Activated CD4-positive, alpha-beta T cell treated with anti-CD3 and anti-CD28 coated beads, Interleukin-2, amount 10 ng/mL, durations not matched to agents 24 days and 14 days (primary cell): ENCODE results near the gene RIC3. TPM values are rescaled to one million over a fixed set of nuclear protein-coding genes. Genes with fewer than 3 reads are reported as not detected.

Experiments
- DNase-seq: peaks from one replicate; pipeline ENCODE4 v3.0.0; 2022
- H3K27ac Mint-ChIP-seq: one replicate; pipeline ENCODE4 v1.8.0; 2022; ENCODE audit warnings: mild to moderate bottlenecking, mixed read lengths
- H3K27me3 Mint-ChIP-seq: one replicate; pipeline ENCODE4 v1.8.0; 2022; ENCODE audit warnings: mixed read lengths
- H3K36me3 Mint-ChIP-seq: one replicate; pipeline ENCODE4 v1.8.0; 2022; ENCODE audit warnings: low read depth, mild to moderate bottlenecking, mixed read lengths
- H3K4me1 Mint-ChIP-seq: one replicate; pipeline ENCODE4 v1.8.0; 2021; ENCODE audit warnings: mixed read lengths
- H3K4me3 Mint-ChIP-seq: one replicate; pipeline ENCODE4 v1.8.0; 2022; ENCODE audit warnings: mild to moderate bottlenecking, moderate library complexity, mixed read lengths
- H3K9me3 Mint-ChIP-seq: one replicate; pipeline ENCODE4 v1.8.0; 2021; ENCODE audit warnings: mixed read lengths
- intact Hi-C: fragments of 100-400 bp; cut with micrococcal nuclease; formaldehyde crosslinking; loops from one replicate; pipeline ENCODE4 v1.15.1; 2023
- total RNA-seq: library from RNA; stranded (reverse); gene quantifications from 2 replicates; pipeline ENCODE4 v1.2.3, GENCODE V29; 2022

RIC3 gene
- total RNA-seq: 4.5 and 7.2 TPM in 2 replicates

GRCh38 chr11:8168485-8169257, at the start of gene RIC3:
Gene RIC3, minus strand, starts transcription at chr11:8169025. Its CDS starts 36 bp downstream, at chr11:8168989.
- DNase-seq: peak; percentile 79
- Mint-ChIP-seq H3K27me3 (peaks cover 31% of the 10 kb centered on the region), H3K27ac (peak within 1 kb of the TSS; percentile 19), H3K36me3 (peaks cover 3% of the 10 kb centered on the region), H3K9me3 (peaks cover 13% of the 10 kb centered on the region), H3K4me1 (peaks cover 6% of the 10 kb centered on the region), H3K4me3 (peak within 1 kb of the TSS; percentile 82)
- intact Hi-C loops: no loop called here

GRCh38 chr11:8218409-8218808, 49.6 kb upstream of the RIC3 start:
- H3K36me3 Mint-ChIP-seq: no peaks in the 10 kb centered on the region
- peaks cover under 1% of the 10 kb centered on the region for H3K4me1 Mint-ChIP-seq
- H3K4me3 Mint-ChIP-seq: no peak overlapping the region
- no peaks in the 10 kb centered on the region for H3K9me3 Mint-ChIP-seq
- H3K27ac Mint-ChIP-seq: no peak overlapping the region
- intact Hi-C loops: no loop called here
- peaks cover 2% of the 10 kb centered on the region for H3K27me3 Mint-ChIP-seq
- DNase-seq: no peak

GRCh38 chr11:8217926-8218325, 49.1 kb upstream of the RIC3 start:
- Mint-ChIP-seq H3K27me3 (peaks cover 2% of the 10 kb centered on the region), H3K4me1 (no peaks in the 10 kb centered on the region), H3K9me3 (no peaks in the 10 kb centered on the region), H3K27ac (no peak overlapping the region), H3K36me3 (no peaks in the 10 kb centered on the region), H3K4me3 (no peak overlapping the region)
- DNase-seq: no peak
- intact Hi-C loops: no loop called here

GRCh38 chr11:8217136-8217535, 48.3 kb upstream of the RIC3 start:
- no peaks in the 10 kb centered on the region for H3K36me3 Mint-ChIP-seq
- H3K27ac Mint-ChIP-seq: no peak overlapping the region
- intact Hi-C loops: no loop called here
- H3K4me3 Mint-ChIP-seq: no peak overlapping the region
- no peaks in the 10 kb centered on the region for H3K9me3 Mint-ChIP-seq
- peaks cover 2% of the 10 kb centered on the region for H3K27me3 Mint-ChIP-seq
- no peaks in the 10 kb centered on the region for H3K4me1 Mint-ChIP-seq
- DNase-seq: no peak

GRCh38 chr11:8213376-8213775, 44.6 kb upstream of the RIC3 start:
- intact Hi-C loops: no loop called here
- Mint-ChIP-seq H3K27ac (no peak overlapping the region), H3K9me3 (no peaks in the 10 kb centered on the region), H3K4me3 (no peak overlapping the region), H3K36me3 (no peaks in the 10 kb centered on the region), H3K4me1 (no peaks in the 10 kb centered on the region), H3K27me3 (peaks cover 4% of the 10 kb centered on the region)
- DNase-seq: no peak

- H3K4me3 Mint-ChIP-seq: no peak overlapping the region
- peak; percentile 69 for DNase-seq
- intact Hi-C loops: no loop called here
Observed at GRCh38 chr11:8209208-8209807, 40.5 kb upstream of the RIC3 start.

GRCh38 chr11:8207080-8208000, 38.5 kb upstream of the RIC3 start:
- Mint-ChIP-seq H3K36me3 (no peaks in the 10 kb centered on the region), H3K4me1 (no peaks in the 10 kb centered on the region), H3K4me3 (no peak overlapping the region), H3K27ac (no peak overlapping the region), H3K9me3 (no peaks in the 10 kb centered on the region), H3K27me3 (peaks cover 14% of the 10 kb centered on the region)
- intact Hi-C loops: no loop called here
- DNase-seq: no peak

More at GRCh38 chr11:8209208-8209807, 40.5 kb upstream of the RIC3 start:
- no peak overlapping the region for H3K27ac Mint-ChIP-seq
- peaks cover 14% of the 10 kb centered on the region for H3K27me3 Mint-ChIP-seq
- no peaks in the 10 kb centered on the region for H3K9me3 Mint-ChIP-seq
- no peaks in the 10 kb centered on the region for H3K4me1 Mint-ChIP-seq
- no peaks in the 10 kb centered on the region for H3K36me3 Mint-ChIP-seq

- Mint-ChIP-seq H3K27me3 (peaks cover 14% of the 10 kb centered on the region), H3K4me3 (no peak overlapping the region), H3K4me1 (no peaks in the 10 kb centered on the region), H3K36me3 (no peaks in the 10 kb centered on the region), H3K9me3 (no peaks in the 10 kb centered on the region), H3K27ac (no peak overlapping the region)
- intact Hi-C loops: no loop called here
- no peak for DNase-seq
Observed at GRCh38 chr11:8206251-8207079, 37.6 kb upstream of the RIC3 start.

GRCh38 chr11:8205566-8205965, 36.7 kb upstream of the RIC3 start:
- DNase-seq: no peak
- intact Hi-C loops: no loop called here
- Mint-ChIP-seq H3K4me1 (no peaks in the 10 kb centered on the region), H3K27ac (no peak overlapping the region), H3K4me3 (no peak overlapping the region), H3K36me3 (no peaks in the 10 kb centered on the region), H3K9me3 (no peaks in the 10 kb centered on the region), H3K27me3 (peaks cover 14% of the 10 kb centered on the region)

- DNase-seq: no peak
- Mint-ChIP-seq H3K9me3 (no peaks in the 10 kb centered on the region), H3K4me3 (no peak overlapping the region), H3K4me1 (no peaks in the 10 kb centered on the region), H3K36me3 (no peaks in the 10 kb centered on the region), H3K27me3 (peaks cover 15% of the 10 kb centered on the region), H3K27ac (no peak overlapping the region)
- intact Hi-C loops: no loop called here
Observed at GRCh38 chr11:8204596-8204995, 35.8 kb upstream of the RIC3 start.

GRCh38 chr11:8204025-8204424, 35.2 kb upstream of the RIC3 start:
- Mint-ChIP-seq H3K27ac (no peak overlapping the region), H3K4me1 (no peaks in the 10 kb centered on the region), H3K9me3 (no peaks in the 10 kb centered on the region), H3K36me3 (no peaks in the 10 kb centered on the region), H3K4me3 (no peak overlapping the region), H3K27me3 (peaks cover 17% of the 10 kb centered on the region)
- intact Hi-C loops: no loop called here
- no peak for DNase-seq

- H3K27me3 Mint-ChIP-seq: peaks cover 17% of the 10 kb centered on the region
- H3K4me3 Mint-ChIP-seq: no peak overlapping the region
- H3K4me1 Mint-ChIP-seq: no peaks in the 10 kb centered on the region
- H3K36me3 Mint-ChIP-seq: no peaks in the 10 kb centered on the region
- H3K9me3 Mint-ChIP-seq: no peaks in the 10 kb centered on the region
- no peak overlapping the region for H3K27ac Mint-ChIP-seq
- no peak for DNase-seq
- intact Hi-C loops: no loop called here
Observed at GRCh38 chr11:8203414-8203715, 34.5 kb upstream of the RIC3 start.

GRCh38 chr11:8202516-8203413, 33.9 kb upstream of the RIC3 start:
- Mint-ChIP-seq H3K36me3 (no peaks in the 10 kb centered on the region), H3K9me3 (no peaks in the 10 kb centered on the region), H3K4me1 (no peaks in the 10 kb centered on the region), H3K4me3 (no peak overlapping the region), H3K27me3 (peaks cover 19% of the 10 kb centered on the region), H3K27ac (no peak overlapping the region)
- intact Hi-C loops: no loop called here
- no peak for DNase-seq
